GM19395 (cell line): ENCODE measurements around the gene GNA15.

Experiments used
- ATAC-seq: cut with Tn5 transposase; IDR thresholded peaks from one replicate; pipeline ENCODE4 v1.9.1; 2021; ENCODE audit warnings: mild to moderate bottlenecking, moderate library complexity; ENCODE audit not compliant: unreplicated experiment

GNA15 gene

GRCh38 chr19:3203805-3204645 is 68.2 kb downstream of the GNA15 start:
- ATAC-seq: no peak

- no peak for ATAC-seq
These were observed 68.9 kb downstream of the GNA15 start for GRCh38 chr19:3204646-3205275.

- no peak for ATAC-seq
These were observed 70.6 kb downstream of the GNA15 start for GRCh38 chr19:3206216-3206953.

GRCh38 chr19:3207461-3208242 is 71.8 kb downstream of the GNA15 start:
- ATAC-seq: no peak

DNA sequence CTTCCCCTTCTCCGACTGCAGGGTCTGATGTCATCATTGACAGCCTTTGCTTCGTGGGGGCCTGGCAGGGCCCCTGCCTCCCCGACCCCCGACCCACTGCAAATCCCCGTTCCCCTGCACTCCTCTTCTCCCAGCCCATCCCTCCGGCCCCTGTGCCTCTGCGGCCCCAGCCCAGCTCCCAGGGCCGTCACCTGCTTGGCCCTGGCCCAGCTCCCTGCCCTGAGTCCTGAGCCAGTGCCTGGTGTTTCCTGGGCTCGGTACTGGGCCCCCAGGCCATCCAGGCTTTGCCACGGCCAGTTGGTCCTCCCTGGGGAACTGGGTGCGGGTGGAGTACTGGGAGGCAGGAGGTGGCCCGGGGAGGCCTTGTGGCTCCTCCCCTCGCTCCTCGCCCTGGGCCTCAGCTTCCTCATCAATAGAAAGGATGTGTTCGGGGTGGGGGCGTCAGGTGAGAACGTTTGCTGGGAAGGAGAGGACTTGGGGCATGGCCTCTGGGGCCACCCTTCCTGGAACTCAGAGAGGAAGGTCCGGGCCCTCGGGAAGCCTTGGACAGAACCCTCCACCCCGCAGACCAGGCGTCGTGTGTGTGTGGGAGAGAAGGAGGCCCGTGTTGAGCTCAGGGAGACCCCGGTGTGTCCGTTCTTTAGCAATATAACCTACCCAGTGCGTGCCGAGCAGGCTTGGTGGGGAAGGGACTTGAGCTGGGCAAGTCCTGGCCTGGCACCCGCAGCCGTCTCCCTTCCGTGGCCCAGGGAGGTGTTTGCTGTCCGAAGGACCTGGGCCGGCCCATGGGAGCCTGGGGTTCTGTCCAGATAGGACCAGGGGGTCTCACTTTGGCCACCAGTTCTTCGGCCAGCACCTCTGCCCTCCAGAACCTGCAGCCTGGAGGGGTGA is 72.7 kb downstream of the GNA15 start:
- ATAC-seq: no peak

DNA sequence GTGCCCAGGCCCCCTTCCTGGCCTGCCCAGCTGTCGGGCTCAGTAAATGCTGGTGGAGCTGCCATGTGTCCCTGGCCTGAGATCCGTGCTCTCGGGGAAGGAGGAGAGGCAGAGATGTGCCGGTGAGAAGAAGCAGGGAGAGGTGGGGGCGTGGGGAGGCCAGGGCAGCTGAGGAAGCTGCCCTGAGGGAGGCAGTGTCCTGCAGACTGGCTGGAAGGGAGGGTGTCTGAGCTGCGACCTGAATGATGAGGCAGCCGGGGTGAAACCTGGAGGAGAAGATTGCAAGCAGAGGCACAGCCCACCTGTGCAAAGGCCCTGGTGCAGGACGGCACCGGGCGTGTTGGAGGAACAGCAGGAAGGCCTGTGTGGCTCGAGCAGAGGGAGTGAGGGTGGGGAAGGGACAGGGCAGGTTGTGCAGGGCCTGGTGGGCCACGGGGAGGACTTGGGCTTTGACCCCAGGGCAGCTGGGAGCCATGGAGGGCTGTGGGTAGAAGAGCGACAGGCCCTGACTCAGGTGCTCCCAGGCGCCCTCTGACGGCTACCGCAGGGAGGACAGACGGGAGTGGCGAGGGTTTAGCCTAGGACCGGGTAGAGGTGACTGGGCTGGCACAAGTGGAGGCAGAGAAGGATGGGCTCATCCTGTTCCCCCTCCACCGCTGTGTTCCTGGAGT is 74.6 kb downstream of the GNA15 start:
- no peak for ATAC-seq

- ATAC-seq: no peak
These were observed 75.4 kb downstream of the GNA15 start for GRCh38 chr19:3211191-3211590.

GRCh38 chr19:3213159-3213558 is 77.3 kb downstream of the GNA15 start:
- no peak for ATAC-seq
